ENCODE data around the gene JAK3. TPM values are rescaled to one million over a fixed set of nuclear protein-coding genes. Genes with fewer than 3 reads are reported as not detected.
"Not testable (repeated sequence)": the region's sequence is repeated elsewhere in the genome, so short reads cannot be mapped to it uniquely, and the experiment has no call there.

Gene JAK3
- polyA plus RNA-seq, 2 of the 4 experiments (the other 2 are of a cell fraction), result 0.31 to 0.89 TPM

- DNase-seq (ENCODE audit: low read depth in 1 of 2, low spot score in 1 of 2), result peak; percentile 62 to 94
- peak overlapping the region; percentile 77 to 93 for H3K27ac ChIP-seq
- no peak for FAIRE-seq
- ChIA-PET POLR2A (no interaction called here), CTCF (interaction anchor here (1.5 to 2.0 kb wide), 2 partner anchors 12 kb away, joined by 4 to 9 read pairs; no protein-coding TSS in a partner anchor)
- TF ChIP-seq MAZ (IDR thresholded peaks at IDR 0.05; ENCODE audit: borderline replicate concordance, low read depth, low read length) (no peak), ELK1 (IDR thresholded peaks at IDR 0.05; ENCODE audit: low read depth, low read length) (no peak), POLR2A (IDR thresholded peaks at IDR 0.05; ENCODE audit: low read length) (0 out of 2 replicates have a peak, but pooled peaks have one; percentile 13), JUN (IDR thresholded peaks at IDR 0.05) (0 out of 5 replicates have a peak, but pooled peaks of 1 of the 2 experiments have one; percentile 32), MAX (IDR thresholded peaks at IDR 0.05) (peak; percentile 84), E2F6 (IDR thresholded peaks at IDR 0.05; ENCODE audit: borderline replicate concordance, low read depth) (peak; percentile 54; the same call in 1 of the 2 replicates), SREBF2 (IDR thresholded peaks at IDR 0.05) (no peak), HES2 (IDR thresholded peaks at IDR 0.05) (no peak), PHF8 (IDR thresholded peaks at IDR 0.05; ENCODE audit: borderline replicate concordance, low read depth) (0 out of 2 replicates have a peak, but pooled peaks have one; percentile 28), KDM1A (IDR thresholded peaks at IDR 0.05; ENCODE audit: low read depth) (no peak)
- peak overlapping the region; percentile 56 for H3K4me3 ChIP-seq
- peaks cover 4% of the 10 kb centered on the region; the same call in 1 of the 3 replicates for H3K4me1 ChIP-seq
- 2% methylated on average over 10 of the region's 37 CpGs for WGBS (ENCODE audit: missing lambda C conversion rate)
- H3K9me3 ChIP-seq, result no peaks in the 10 kb centered on the region
- H3K4me2 ChIP-seq, result peak overlapping the region; percentile 99
- ATAC-seq, result peak; percentile 79 to 87
Measured at GRCh38 chr19:17778251-17778967, 69.4 kb downstream of the JAK3 start.

GRCh38 chr19:17777840-17778239 is 69.9 kb downstream of the JAK3 start:
- H3K4me2 ChIP-seq; ATAC-seq; H3K27ac ChIP-seq; H3K4me1 ChIP-seq; H3K9me3 ChIP-seq; POLR2A ChIA-PET; FAIRE-seq; H3K4me3 ChIP-seq; DNase-seq (ENCODE audit: low read depth in 1 of 2, low spot score in 1 of 2): not testable (repeated sequence)
- WGBS (ENCODE audit: missing lambda C conversion rate), result 74% methylated on average over 10 of the region's 10 CpGs
- CTCF ChIA-PET, result interaction anchor here (1.5 kb wide), 1 partner anchor 11 kb away, joined by 9 read pairs; no protein-coding TSS in a partner anchor

- POLR2A ChIA-PET, result no interaction called here
Measured at GRCh38 chr19:17775991-17776803, 71.6 kb downstream of the JAK3 start.

More at GRCh38 chr19:17775991-17776803, 71.6 kb downstream of the JAK3 start:
- 65% methylated on average over 22 of the region's 27 CpGs for WGBS (ENCODE audit: missing lambda C conversion rate)
- Histone ChIP-seq H3K4me2 (no peak overlapping the region), H3K9me3 (no peaks in the 10 kb centered on the region), H3K4me3 (no peak overlapping the region), H3K4me1 (peaks cover 4% of the 10 kb centered on the region; the same call in 1 of the 3 replicates), H3K27ac (no peak overlapping the region)
- CTCF ChIA-PET, result interaction anchor here (0.7 to 2.5 kb wide), 4 partner anchors 10 to 282 kb away, joined by 3 to 12 read pairs (median 4); no protein-coding TSS in a partner anchor
- ATAC-seq, result no peak
- TF ChIP-seq RNF2 (IDR thresholded peaks at IDR 0.05; ENCODE audit: borderline replicate concordance, low read depth), result no peak
- no peak for TF ChIP-seq FOSB (CRISPR knock-in tag; IDR thresholded peaks at IDR 0.05)
- TF ChIP-seq CBX8 (IDR thresholded peaks at IDR 0.05), result no peak
- no peak for TF ChIP-seq CTCF (IDR thresholded peaks at IDR 0.05)
- TF ChIP-seq HOXB5 (CRISPR knock-in tag; IDR thresholded peaks at IDR 0.05), result no peak
- no peak for TF ChIP-seq FOXS1 (CRISPR knock-in tag; IDR thresholded peaks at IDR 0.05)
- no peak for FAIRE-seq
- no peak for DNase-seq (ENCODE audit: low read depth in 1 of 2, low spot score in 1 of 2)
